ENCODE measurements around the gene LRRC8D. TPM values are rescaled to one million over a fixed set of nuclear protein-coding genes. Genes with fewer than 3 reads are reported as not detected.

LRRC8D gene
- total RNA-seq (2012; rRNA removed) (34.7 and 35.3 TPM in 2 replicates), polyA plus RNA-seq (2012; rRNA removed) (30.7 and 34.1 TPM in 2 replicates), Bru-seq, nascent RNA (percentile 87 among the genes with signal in this experiment), BruChase-seq, experiment 1, labeled RNA remaining after a 6-hour chase (percentile 91 among the genes with signal in this experiment), BruChase-seq, experiment 2, labeled RNA remaining after a 2-hour chase (percentile 96 among the genes with signal in this experiment)
- 29.8 and 40.6 TPM in 2 replicates for polyA plus RNA-seq (2012; cell fraction: cytosol; rRNA removed)
- 12.1 and 17.4 TPM in 2 replicates for polyA plus RNA-seq (2012; cell fraction: nucleus; rRNA removed; ENCODE audit: low replicate concordance)
- long read RNA-seq, transcript LRRC8D-206 (2 exons, 922 nt): minor isoform, 15 of 53 reads
- long read RNA-seq, transcript LRRC8D-201 (3 exons, 3,950 nt): major isoform, 24 of 53 reads
- long read RNA-seq, partial matches to known transcripts: 1 of 53 reads
- long read RNA-seq, other reads (novel, unspliced or antisense): 9 of 53 reads

DNA sequence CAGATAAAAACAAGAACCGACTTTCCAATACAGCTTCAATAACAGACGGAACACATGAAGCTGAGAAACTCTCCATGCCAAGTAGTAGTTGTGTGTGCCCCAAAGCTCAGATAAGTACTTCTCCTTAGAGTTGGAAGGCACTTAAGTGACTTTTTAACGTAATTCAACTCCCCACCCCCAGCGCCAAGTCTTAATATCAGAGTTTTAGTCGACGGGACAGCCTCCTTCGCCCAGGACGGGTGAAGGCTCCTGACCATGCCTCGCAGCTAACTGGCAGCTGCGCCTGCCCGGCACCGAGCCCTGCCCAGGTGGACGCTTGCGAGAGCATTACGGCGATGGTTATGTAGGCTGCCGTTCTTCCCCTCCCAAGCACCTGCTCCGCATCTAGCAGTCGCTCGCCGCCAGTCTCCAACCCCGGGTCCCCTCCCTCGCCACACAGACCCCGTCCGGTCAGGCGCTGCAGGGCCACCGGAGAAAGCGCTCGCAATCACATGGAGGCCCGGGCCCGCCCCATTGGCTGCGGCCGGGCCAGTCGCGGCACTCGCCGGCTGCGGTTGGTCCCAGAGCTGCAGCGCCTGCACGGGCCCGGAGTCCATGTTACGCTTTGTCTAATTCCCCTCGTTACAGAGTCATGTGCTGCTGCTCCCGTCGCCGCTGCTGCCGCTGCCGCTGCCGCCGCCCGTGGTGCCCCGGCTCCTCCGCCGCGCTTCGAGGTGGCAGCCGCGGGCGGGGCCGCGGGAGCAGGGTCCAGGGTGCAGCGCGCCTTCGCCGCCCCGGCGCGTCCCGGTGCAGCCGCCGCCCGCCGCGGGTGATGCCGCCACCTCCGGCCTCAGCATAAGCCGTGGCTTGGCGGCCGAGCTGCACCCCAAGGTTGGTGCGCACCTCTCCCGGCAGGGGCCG, at the start of gene LRRC8D:
TSS of gene LRRC8D (plus strand) at position 611 of the 900 bp plus-strand sequence. CDS start 112,037 bp downstream, outside the sequence.
- H3K4ac ChIP-seq (ENCODE audit: low read depth, low read length): 0 out of 2 replicates have a peak within 1 kb of the TSS, but pooled peaks have one; percentile 19

More for the DNA sequence above, at the start of gene LRRC8D:
- Histone ChIP-seq H3K36me3 (ENCODE audit: control insufficient read depth, insufficient read depth, low read length) (no peaks in the 10 kb centered on the region), H3K56ac (ENCODE audit: extremely low read depth, insufficient read depth, low read length) (no peak within 1 kb of the TSS), H3K9me3 (ENCODE audit: control insufficient read depth, insufficient read depth, low read length) (no peaks in the 10 kb centered on the region), H4K5ac (ENCODE audit: low read depth, low read length) (peak within 1 kb of the TSS; percentile 13; the same call in 1 of the 2 replicates), H3K4me3 (ENCODE audit: insufficient read depth, low read depth, low read length) (peak within 1 kb of the TSS; percentile 81), H2BK5ac (ENCODE audit: low read depth, low read length, poor library complexity, severe bottlenecking) (no peak within 1 kb of the TSS), H2AK5ac (ENCODE audit: low read depth, low read length) (no peak within 1 kb of the TSS; the same call in 1 of the 2 replicates), H3K18ac (ENCODE audit: low read depth, low read length) (no peak within 1 kb of the TSS), H3K14ac (replicated peaks; ENCODE audit: low read depth, low read length) (no peak within 1 kb of the TSS), H2BK120ac (ENCODE audit: low read depth, low read length) (0 out of 2 replicates have a peak within 1 kb of the TSS, but pooled peaks have one; percentile 14), H4K91ac (ENCODE audit: insufficient read depth, low read depth, low read length) (no peak within 1 kb of the TSS; the same call in 1 of the 2 replicates), H3K27me3 (ENCODE audit: control insufficient read depth, insufficient read depth, low read length) (no peaks in the 10 kb centered on the region), H3K9ac (ENCODE audit: low read depth, low read length) (peak within 1 kb of the TSS; percentile 75), H2BK20ac (ENCODE audit: low read depth, low read length) (no peak within 1 kb of the TSS), H2AFZ (replicated peaks; ENCODE audit: low read length, poor library complexity) (peak within 1 kb of the TSS; percentile 97), H3K79me1 (ENCODE audit: low read depth in 1 of 2, low read length in 2 of 2) (peaks cover 3 to 10% of the 10 kb centered on the region in 2 experiments; a peak in 2 of 4 replicates), H3K9me1 (ENCODE audit: insufficient read depth, low read length) (no peaks in the 10 kb centered on the region), H2AK9ac (replicated peaks; ENCODE audit: low read depth, low read length, poor library complexity) (peak within 1 kb of the TSS; percentile 87), H3K27ac (ENCODE audit: insufficient read depth, low read length) (peak within 1 kb of the TSS; percentile 31; the same call in 1 of the 2 replicates), H4K20me1 (ENCODE audit: insufficient read depth, low read length) (no peaks in the 10 kb centered on the region), H3K4me1 (ENCODE audit: control insufficient read depth, insufficient read depth, low read length) (peaks cover 9% of the 10 kb centered on the region; the same call in 1 of the 2 replicates), H3K23ac (ENCODE audit: low read depth, low read length) (peak within 1 kb of the TSS; percentile 48; the same call in 1 of the 2 replicates), H2BK15ac (ENCODE audit: low read depth, low read length) (no peak within 1 kb of the TSS), H4K8ac (ENCODE audit: low read depth in 2 of 2, low read length in 2 of 2) (peak within 1 kb of the TSS in 1 of 2 experiments; percentile 84; a peak in 1 of 4 replicates), H3K4me2 (ENCODE audit: low read depth, low read length) (peak within 1 kb of the TSS; percentile 90)
- no TSS peak for BruUV-seq (replicated peaks)
- ATAC-seq (ENCODE audit: low read depth): peak; percentile 97
- 0% methylated on average over 38 of the region's 82 CpGs; no CpG with 5 or more reads in 1 of the 2 experiments for WGBS, 2 experiments (ENCODE audit: extremely low coverage in 2 of 2, insufficient read length in 1 of 2)
- CTCF ChIA-PET: no interaction called here
- in situ Hi-C loops (cut with MboI; ENCODE audit: low sequenced_read_pairs): no loop called here
- TF ChIP-seq, protein P1, sequence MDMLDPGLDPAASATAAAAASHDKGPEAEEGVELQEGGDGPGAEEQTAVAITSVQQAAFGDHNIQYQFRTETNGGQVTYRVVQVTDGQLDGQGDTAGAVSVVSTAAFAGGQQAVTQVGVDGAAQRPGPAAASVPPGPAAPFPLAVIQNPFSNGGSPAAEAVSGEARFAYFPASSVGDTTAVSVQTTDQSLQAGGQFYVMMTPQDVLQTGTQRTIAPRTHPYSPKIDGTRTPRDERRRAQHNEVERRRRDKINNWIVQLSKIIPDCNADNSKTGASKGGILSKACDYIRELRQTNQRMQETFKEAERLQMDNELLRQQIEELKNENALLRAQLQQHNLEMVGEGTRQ (IDR thresholded peaks at IDR 0.05; ENCODE audit: low read depth, low read length): peak; percentile 96
- 0 out of 2 replicates have a peak, but pooled peaks have one; percentile 23 for TF ChIP-seq FOS (IDR thresholded peaks at IDR 0.05; ENCODE audit: low read depth, low read length)
- peak; percentile 70; the same call in 1 of the 2 replicates for TF ChIP-seq BHLHE40 (IDR thresholded peaks at IDR 0.05; ENCODE audit: low read depth, low read length)
- TF ChIP-seq, protein P2, sequence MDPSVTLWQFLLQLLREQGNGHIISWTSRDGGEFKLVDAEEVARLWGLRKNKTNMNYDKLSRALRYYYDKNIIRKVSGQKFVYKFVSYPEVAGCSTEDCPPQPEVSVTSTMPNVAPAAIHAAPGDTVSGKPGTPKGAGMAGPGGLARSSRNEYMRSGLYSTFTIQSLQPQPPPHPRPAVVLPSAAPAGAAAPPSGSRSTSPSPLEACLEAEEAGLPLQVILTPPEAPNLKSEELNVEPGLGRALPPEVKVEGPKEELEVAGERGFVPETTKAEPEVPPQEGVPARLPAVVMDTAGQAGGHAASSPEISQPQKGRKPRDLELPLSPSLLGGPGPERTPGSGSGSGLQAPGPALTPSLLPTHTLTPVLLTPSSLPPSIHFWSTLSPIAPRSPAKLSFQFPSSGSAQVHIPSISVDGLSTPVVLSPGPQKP (IDR thresholded peaks at IDR 0.05; ENCODE audit: borderline replicate concordance, low read depth, low read length): no peak
- peak; percentile 8; the same call in 1 of the 2 replicates for TF ChIP-seq MAZ (IDR thresholded peaks at IDR 0.05; ENCODE audit: borderline replicate concordance, low read depth, low read length)
- dilution Hi-C loops (cut with HindIII; ENCODE audit: low sequenced_read_pairs, unreplicated experiment): no loop called here
- POLR2A ChIA-PET (ENCODE audit: unreplicated experiment): no interaction called here
- intact Hi-C loops (cut with micrococcal nuclease): loop anchor here (5.0 kb wide), 1 partner anchor 167 kb away; no protein-coding TSS in a partner anchor
- DNase-seq: peak; percentile 72
